HepG2 (cell line): ENCODE measurements around the gene RBPJ. TPM values are rescaled to one million over a fixed set of nuclear protein-coding genes. Genes with fewer than 3 reads are reported as not detected.

Experiments used
- ADNP ChIP-seq: sonication (generic); formaldehyde crosslinking; IDR thresholded peaks from 2 replicates; pipeline ENCODE4 v1.4.0; 2020; ENCODE audit warnings: missing genetic modification reagents
- HMGXB3 ChIP-seq: sonication (generic); formaldehyde crosslinking; IDR thresholded peaks from 2 replicates; pipeline ENCODE4 v1.4.0; 2020; ENCODE audit warnings: missing genetic modification reagents, borderline replicate concordance
- IRF1 ChIP-seq: sonication (generic); formaldehyde crosslinking; IDR thresholded peaks from 2 replicates; pipeline ENCODE4 v1.4.0; 2020; ENCODE audit warnings: low read depth, mild to moderate bottlenecking, missing genetic modification reagents
- MAFK ChIP-seq, 2 experiments: IDR thresholded peaks in 1 of 2; conservative IDR thresholded peaks in 1 of 2; 2 replicates each; pipeline ENCODE4 v1.6.1; 2011; ENCODE audit warnings: improper control_type of control experiment in 2 of 2, low read length in 2 of 2
- MIXL1 ChIP-seq: IDR thresholded peaks from 2 replicates; pipeline ENCODE4 v1.6.1; 2016
- NCOR1 ChIP-seq: fragments of 200-600 bp; sonication (generic); IDR thresholded peaks from 2 replicates; pipeline ENCODE4 v1.7.0; 2017; ENCODE audit warnings: antibody characterized with exemption, low read length, borderline replicate concordance
- PAXIP1 ChIP-seq: sonication (generic); formaldehyde crosslinking; conservative IDR thresholded peaks from 2 replicates; pipeline ENCODE4 v1.4.0; 2020; ENCODE audit warnings: mild to moderate bottlenecking, missing genetic modification reagents, moderate library complexity
- RARA ChIP-seq: IDR thresholded peaks from 2 replicates; pipeline ENCODE4 v1.6.1; 2016; ENCODE audit warnings: missing genetic modification reagents, missing compliant biosample characterization
- ZBTB26 ChIP-seq: IDR thresholded peaks from 2 replicates; pipeline ENCODE4 v1.6.1; 2016; ENCODE audit warnings: missing compliant biosample characterization, missing genetic modification reagents, borderline replicate concordance
- ZBTB49 ChIP-seq: sonication (generic); formaldehyde crosslinking; IDR thresholded peaks from 2 replicates; pipeline ENCODE4 v1.4.0; 2020; ENCODE audit warnings: missing genetic modification reagents, borderline replicate concordance
- ZNF235 ChIP-seq: sonication (generic); formaldehyde crosslinking; IDR thresholded peaks from 2 replicates; pipeline ENCODE4 v1.8.1; 2023; ENCODE audit warnings: mild to moderate bottlenecking, missing genetic modification reagents, borderline replicate concordance
- ZNF512B ChIP-seq: sonication (generic); formaldehyde crosslinking; IDR thresholded peaks from 2 replicates; pipeline ENCODE4 v1.5.1; 2020; ENCODE audit warnings: missing genetic modification reagents, mild to moderate bottlenecking, borderline replicate concordance
- ZNF577 ChIP-seq: sonication (generic); formaldehyde crosslinking; IDR thresholded peaks from 2 replicates; pipeline ENCODE4 v1.4.0; 2020; ENCODE audit warnings: mild to moderate bottlenecking, low read depth, missing genetic modification reagents, borderline replicate concordance
- polyA plus RNA-seq, 8 experiments: library from polyadenylated mRNA; depleted of rRNA in 3 of 8; stranded (reverse) in 7 of 8; unstranded in 1 of 8; fragments of >200 nt; fragmentation: Illumina TruSeq in 4 of 8; extraction: Trizol in 4 of 8; gene quantifications; 2 replicates each; pipeline versions ENCODE4 v1.2.1 to v1.2.3, GENCODE V29; 2011 to 2016; ENCODE audit warnings: low read depth in 4 of 8, missing spikeins in 1 of 8, mixed read lengths in 1 of 8; ENCODE audit not compliant: insufficient read depth in 1 of 8
- total RNA-seq, 5 experiments: library from RNA; depleted of rRNA; stranded (reverse); fragments of >200 nt; fragmentation: Illumina TruSeq; extraction: Trizol; gene quantifications; 2 replicates each; pipeline ENCODE4 v1.2.3, GENCODE V29; 2016; ENCODE audit warnings: low read depth in 1 of 5

The RBPJ gene
- total and polyA plus RNA-seq, 2 of the 13 experiments (the other 11 are each of a cell fraction or from before 2014, with no cell fraction given), result 25.9 to 33.2 TPM

GRCh38 chr4:26319467-26319948 lies 1.3 kb upstream of the RBPJ start (continued):
- TF ChIP-seq ZNF512B (no peak), MIXL1 (CRISPR knock-in tag) (peak; percentile 14; the same call in 1 of the 2 replicates), ZBTB49 (no peak), ADNP (CRISPR knock-in tag) (no peak), RARA (CRISPR knock-in tag) (peak; percentile 50), ZBTB26 (no peak), ZNF235 (CRISPR knock-in tag) (no peak), IRF1 (CRISPR knock-in tag) (no peak), MAFK (conservative IDR thresholded peaks at IDR 0.05 in 1 of 2, IDR thresholded peaks at IDR 0.05 in 1 of 2; ENCODE audit: low read length in 2 of 2) (no peak), NCOR1 (no peak), HMGXB3 (CRISPR knock-in tag) (no peak), ZNF577 (CRISPR knock-in tag) (no peak), PAXIP1 (CRISPR knock-in tag) (peak; percentile 34)
